Measurements from ENCODE around the gene MGAT1. TPM values are rescaled to one million over a fixed set of nuclear protein-coding genes. Genes with fewer than 3 reads are reported as not detected.
"Not testable (repeated sequence)": the region's sequence is repeated elsewhere in the genome, so short reads cannot be mapped to it uniquely, and the experiment has no call there.

Gene MGAT1
- total RNA-seq, 1 experiment from 2014 or later = 42.3 TPM

DNA sequence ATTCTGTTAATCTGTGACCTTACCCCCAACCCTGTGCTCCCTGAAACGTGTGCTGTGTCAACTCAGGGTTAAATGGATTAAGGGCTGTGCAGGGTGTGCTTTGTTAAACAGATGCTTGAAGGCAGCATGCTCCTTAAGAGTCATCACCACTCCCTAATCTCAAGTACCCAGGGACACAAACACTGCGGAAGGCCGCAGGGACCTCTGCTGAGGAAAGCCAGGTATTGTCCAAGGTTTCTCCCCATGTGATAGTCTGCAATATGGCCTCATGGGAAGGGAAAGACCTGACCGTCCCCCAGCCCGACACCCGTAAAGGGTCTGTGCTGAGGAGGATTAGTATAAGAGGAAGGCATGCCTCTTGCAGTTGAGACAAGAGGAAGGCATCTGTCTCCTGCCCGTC, 24.8 kb upstream of the MGAT1 start:
- in situ Hi-C loops (cut with HindIII; ENCODE audit: low pct_unique_long_range_greater_than_20kb, low sequenced_read_pairs); DNase-seq (ENCODE audit: low read depth, low spot score): not testable (repeated sequence)

DNA sequence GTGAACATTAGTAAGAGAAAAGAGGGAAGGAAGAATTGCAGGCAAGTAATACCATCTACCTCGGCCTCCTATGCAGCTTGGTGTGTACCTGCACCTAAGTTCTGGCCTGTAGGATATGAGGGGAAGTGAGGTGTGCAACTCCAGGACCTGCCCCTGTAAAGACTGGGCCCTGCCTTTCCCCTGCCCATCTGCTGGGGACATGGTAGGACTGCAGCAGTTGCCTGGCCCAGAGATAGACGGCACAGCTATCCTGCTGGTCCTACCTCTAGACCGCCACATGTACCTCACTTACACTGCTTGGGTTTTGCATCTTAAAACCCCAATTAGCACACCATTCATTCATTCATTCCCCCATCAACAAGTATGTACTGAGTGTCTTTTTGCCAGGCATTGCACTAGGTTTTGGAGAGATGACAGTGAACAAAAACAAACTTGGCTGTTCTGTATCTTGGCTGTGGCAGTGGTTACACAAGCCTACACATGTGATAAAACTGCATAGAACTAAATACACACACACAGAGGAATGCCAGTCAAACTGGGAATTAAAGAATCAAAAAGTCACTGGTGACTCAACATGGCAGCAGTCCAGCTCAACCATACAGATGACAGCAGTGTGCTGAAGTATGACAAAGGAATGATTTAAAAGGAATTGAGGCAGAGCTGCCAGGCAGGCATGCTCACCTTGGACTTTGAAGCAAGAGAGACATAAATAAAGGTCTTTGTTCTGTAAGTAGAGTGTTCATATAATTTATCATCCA, 23.3 kb upstream of the MGAT1 start:
- in situ Hi-C loops (cut with HindIII; ENCODE audit: low pct_unique_long_range_greater_than_20kb, low sequenced_read_pairs) = no loop called here
- peak; percentile 33 for DNase-seq (ENCODE audit: low read depth, low spot score)

DNA sequence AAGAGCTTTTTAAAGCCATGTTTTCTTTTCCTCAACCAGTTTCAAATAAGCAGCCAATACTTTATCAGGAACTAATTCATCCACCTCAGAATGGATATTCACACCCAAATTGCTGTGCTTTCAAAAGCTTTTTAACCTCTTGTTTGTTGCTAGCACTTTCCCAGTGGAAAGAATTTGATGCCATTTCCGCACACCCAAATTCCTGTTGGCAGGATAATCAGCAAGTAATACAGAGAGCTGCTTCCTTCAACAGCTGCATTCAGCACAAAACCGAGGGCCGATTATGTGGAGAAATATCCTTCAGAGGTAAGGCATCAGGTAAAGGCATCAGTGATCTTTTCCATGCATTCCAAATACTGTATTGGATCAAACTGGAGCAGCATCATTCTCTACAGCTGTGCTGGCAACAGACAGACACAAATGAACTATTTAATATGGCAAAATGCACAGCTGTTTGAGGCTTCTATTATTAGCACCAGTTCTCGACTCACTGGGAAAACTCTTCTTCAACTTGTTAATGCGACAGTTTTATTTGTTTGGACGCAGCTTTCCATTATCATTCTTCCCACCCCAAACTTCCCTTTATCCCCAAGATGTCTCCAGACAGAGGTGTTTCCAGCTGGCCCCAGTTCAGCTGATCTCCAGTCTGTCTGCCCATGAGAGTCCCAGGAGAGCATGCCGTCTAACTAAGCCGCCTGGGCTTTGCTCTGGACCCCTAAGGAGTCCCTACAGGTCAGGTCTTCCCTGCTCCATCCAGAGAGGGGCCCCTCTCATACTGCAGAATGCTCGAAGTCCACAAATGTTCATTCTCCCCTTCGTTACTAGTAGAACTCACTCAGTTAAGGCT, 22.2 kb upstream of the MGAT1 start:
- DNase-seq (ENCODE audit: low read depth, low spot score) = no peak
- in situ Hi-C loops (cut with HindIII; ENCODE audit: low pct_unique_long_range_greater_than_20kb, low sequenced_read_pairs) = no loop called here

DNA sequence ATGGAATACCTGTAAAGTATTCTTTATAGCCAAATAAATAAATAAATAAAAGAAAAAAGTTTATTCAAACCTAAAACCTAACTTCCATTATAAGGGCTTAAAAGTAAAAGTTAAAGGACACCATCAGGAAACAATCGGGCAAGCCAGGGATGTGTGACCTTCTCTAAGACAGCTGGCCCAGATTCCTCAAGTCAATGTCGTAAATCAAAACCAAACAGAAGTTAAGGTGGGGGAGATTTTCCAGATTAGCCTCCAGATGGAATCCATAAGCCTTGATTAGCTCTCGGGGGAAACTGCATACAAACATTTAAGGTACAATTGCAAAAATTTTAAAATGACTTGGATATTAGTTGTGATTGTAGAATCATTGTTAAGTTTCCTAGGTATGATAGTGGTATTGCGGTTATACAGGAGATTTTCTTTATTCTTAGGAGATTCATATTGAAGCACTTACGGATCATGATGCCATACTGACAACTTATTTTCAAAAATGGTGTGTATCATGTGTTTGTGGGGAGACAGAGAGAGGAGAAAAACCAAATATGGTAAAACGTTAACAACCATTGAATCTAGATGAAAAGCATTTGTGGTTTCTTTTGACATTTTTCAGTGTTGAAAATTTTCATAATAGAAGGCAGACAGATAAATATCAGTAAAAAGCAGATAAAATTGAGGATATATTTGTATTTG, 21.5 kb upstream of the MGAT1 start:
- in situ Hi-C loops (cut with HindIII; ENCODE audit: low pct_unique_long_range_greater_than_20kb, low sequenced_read_pairs) = no loop called here
- no peak for DNase-seq (ENCODE audit: low read depth, low spot score)

DNA sequence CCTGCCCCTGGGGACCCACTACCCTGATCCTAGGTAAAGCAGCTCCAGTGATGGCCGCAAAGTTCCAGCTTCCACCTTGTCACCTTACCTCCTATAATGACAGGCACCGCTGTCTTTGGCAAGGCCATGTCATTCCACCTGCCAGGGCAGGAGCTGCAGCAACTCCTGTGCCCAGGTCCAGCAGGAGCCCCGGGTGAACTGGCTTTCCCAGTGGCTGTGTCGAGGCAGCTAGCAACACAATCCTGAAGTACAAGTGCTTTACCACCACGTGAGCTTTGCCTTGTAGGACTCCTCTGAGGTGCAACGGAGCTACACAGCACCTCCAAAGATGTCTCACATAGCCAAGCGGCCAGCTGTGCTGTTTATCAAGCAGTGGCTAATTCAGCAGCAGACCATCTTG, 20.7 kb upstream of the MGAT1 start:
- DNase-seq (ENCODE audit: low read depth, low spot score) = no peak
- in situ Hi-C loops (cut with HindIII; ENCODE audit: low pct_unique_long_range_greater_than_20kb, low sequenced_read_pairs) = no loop called here

DNA sequence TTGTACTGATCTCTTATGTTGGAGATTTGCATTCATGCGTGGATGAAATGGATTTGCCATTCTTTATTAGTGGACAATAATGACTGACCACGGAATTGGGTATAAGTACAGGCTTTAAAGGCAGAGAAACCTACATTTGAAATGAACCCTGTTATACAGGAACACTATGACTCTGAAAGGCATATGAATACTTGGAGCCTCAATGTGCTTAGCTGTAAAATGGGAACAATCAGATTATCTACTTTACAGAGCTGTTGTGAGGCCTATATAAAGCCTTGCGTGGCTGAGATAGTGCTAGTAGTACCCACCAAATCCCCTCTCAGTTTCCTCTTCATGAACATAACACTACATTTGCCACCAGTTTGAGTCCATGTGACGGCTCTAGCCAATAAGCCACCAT, 18.9 kb upstream of the MGAT1 start:
- DNase-seq (ENCODE audit: low read depth, low spot score) = no peak
- in situ Hi-C loops (cut with HindIII; ENCODE audit: low pct_unique_long_range_greater_than_20kb, low sequenced_read_pairs) = no loop called here

DNA sequence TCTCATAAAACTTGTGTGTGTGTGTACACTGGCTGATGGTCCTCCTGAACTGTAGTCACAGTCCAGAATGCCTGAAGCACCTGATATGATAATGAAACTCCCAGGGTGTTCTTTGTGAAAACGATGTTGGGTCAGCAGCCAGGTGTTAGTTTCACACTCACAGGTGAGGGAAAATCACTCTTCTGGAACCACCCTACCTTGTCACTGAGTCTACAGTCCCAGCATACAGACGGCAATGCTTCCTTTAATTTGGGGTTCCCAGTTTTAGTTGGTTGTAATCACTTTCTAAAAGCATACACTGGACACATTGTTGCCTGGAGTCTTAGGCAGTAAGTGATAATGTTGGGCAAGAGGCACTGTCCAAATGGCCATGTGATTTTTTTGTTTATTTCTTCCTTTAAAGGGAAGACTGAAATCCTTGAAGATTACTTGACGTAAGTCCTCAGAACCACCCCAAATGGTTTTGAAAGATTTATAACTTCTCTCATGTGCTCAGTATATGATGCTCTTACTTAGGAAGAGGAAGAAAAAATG, 18.2 kb upstream of the MGAT1 start:
- DNase-seq (ENCODE audit: low read depth, low spot score) = peak; percentile 44
- in situ Hi-C loops (cut with HindIII; ENCODE audit: low pct_unique_long_range_greater_than_20kb, low sequenced_read_pairs) = no loop called here

DNA sequence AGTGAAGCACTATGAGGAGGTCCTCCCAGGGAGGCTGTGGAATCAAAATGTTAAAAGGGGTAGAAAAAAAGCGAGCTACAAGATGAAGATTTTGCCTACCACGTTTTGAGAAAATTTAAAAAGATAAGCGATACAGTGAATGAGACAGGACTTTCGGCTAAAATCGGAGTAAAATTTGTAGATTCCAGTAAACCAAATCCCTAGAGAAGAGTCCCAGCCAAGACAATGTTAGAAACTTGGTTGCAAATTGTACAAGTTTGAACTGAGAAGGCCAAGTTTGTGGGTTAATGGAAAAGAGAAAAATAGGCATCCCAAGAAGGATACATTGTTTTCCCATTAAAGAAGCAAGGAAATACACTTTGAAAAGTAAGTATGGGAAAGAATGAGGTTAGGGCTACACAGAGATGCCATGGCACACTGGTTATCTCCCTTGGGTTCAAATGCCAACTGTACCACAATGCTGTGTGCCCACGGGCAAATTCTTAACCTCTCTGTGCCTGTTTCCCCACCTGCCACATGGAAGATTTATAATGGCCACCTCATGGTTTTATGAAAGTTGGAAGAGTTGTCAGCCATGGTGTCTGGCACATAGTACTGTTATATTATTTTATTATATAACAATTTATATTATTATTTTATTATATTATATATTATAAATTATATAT, 16.2 kb upstream of the MGAT1 start:
- no peak for DNase-seq (ENCODE audit: low read depth, low spot score)
- in situ Hi-C loops (cut with HindIII; ENCODE audit: low pct_unique_long_range_greater_than_20kb, low sequenced_read_pairs) = no loop called here

DNA sequence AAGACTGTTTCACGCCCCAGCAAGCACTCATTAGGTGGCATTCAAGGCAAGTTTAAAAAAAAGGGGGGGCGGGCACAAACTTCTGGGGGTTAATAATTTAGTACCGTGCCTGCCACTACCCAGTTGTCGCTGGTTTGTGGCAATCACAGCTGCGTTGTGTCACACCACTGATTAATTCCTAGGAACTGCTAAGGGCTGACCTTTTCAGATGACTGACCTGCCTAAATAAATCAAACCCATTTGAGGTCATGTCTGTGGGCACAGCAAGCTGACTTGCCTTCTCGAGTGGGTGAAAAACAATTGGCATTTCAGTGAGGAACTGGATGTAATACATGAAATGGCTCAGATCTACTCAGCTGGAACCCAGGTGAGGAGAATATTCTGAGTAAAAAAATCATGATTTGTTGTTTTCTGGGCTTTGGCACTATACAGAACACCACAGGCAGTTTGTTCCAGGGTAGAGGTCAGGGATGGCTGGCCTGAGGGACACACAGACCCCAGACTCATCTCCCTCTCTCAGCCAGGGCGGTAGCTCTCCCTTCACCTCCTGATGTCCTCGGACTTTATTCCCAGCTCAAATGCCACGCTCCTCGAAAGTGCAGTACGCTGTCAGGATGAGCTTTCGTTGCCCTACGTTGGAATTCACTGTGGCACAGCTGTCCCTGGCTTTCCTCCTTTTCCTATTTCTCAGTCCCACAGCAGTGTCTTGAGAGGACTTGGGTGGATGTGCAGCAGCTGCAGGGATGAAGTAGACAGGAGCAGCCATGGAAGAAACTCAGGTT, 15.5 kb upstream of the MGAT1 start:
- DNase-seq (ENCODE audit: low read depth, low spot score) = no peak

DNA sequence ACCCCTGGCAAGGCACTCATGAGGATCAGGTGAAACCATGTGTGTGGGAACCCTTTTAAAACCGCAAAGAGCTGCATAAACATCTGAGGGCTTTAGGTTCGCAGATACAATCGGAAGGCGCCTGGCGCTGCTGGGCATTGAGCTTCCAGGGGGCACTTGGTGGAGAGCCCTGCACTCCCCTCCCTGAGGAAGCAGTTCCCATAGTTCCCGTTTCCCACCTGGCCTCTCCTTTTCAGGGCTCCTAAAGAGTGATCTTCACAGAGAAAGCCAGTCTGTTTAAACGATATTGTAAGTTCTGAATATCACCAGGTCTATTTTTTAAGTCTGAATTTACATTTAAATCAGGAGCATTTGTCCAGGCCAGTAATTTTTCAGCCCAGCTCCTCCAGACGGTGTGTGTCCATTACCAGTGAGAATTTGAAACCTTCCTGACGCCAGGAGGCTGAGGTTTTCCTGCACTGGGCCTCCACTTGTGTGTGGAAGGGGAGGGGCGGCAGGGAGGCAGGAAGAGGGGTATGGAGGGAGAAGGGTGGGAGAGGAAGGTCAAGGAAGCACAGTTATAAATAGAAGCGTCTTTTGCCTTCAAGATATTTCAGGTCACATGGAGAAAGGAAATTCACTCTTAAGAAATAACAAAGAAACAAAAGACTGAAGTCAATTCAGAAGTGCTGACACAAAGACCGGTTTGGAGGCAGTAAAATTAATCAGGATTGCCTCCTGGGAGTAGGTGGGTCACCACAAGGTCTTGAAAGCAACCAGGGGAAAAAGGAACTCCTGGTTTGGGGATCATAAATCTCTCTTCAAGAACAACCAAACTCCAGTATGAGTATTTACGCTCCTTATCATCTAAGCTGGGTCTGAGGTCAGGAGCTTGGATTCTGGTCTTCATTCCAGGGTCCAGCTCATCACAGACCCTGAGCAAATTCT, 14.3 kb upstream of the MGAT1 start:
- in situ Hi-C loops (cut with HindIII; ENCODE audit: low pct_unique_long_range_greater_than_20kb, low sequenced_read_pairs) = no loop called here
- DNase-seq (ENCODE audit: low read depth, low spot score) = peak; percentile 74

More for the DNA sequence above, 15.5 kb upstream of the MGAT1 start:
- in situ Hi-C loops (cut with HindIII; ENCODE audit: low pct_unique_long_range_greater_than_20kb, low sequenced_read_pairs) = no loop called here

DNA sequence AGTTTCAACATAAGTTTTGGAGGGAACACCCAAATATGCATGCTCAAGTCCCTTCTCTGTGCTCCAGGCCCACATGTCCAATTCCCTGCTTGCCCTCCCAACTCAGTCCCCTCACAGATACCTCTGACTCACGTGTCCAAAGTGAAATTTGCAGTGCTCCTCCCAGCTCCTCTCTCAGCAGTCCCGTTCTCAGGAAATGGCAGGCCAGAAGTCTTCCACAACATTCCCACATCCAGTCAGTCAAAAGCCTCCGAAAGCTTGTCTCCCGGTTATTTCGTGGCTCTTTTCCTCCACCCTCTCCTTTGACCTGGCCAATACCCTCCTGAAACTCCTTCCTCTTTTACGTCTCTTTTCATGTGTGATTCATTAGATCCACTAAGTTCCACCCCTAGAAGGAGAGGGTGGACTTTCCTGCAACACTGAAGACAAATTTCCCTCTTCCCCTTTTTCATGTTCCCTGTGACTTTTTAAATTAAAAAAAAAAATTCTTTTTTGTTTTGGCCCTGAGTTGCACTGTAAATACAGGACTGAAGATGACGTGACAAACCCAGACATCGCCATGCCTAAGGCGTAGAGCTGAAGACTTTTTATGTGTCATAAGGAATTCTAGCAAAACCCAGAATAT, 12.8 kb upstream of the MGAT1 start:
- no peak for DNase-seq (ENCODE audit: low read depth, low spot score)
- in situ Hi-C loops (cut with HindIII; ENCODE audit: low pct_unique_long_range_greater_than_20kb, low sequenced_read_pairs) = no loop called here

DNA sequence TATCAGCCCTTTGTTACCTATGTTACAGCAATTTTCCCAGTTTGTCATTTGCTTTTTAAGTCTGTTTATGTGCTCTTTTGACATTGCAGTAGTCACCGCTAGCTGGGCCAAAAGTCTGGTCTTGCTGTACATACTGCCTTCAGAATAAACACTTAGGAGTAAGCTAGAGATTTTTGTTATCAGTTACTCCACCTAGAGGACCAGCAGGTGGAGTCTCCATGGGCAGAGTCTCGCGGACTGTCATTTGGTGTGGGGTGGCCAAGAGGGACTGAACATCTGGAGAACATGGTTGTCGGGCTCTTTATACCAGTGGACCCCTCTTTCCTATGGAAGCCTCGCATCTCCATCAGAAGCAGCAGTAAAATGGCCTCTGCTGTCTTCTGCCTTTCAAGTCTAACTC, 10.8 kb upstream of the MGAT1 start:
- no peak for DNase-seq (ENCODE audit: low read depth, low spot score)
- in situ Hi-C loops (cut with HindIII; ENCODE audit: low pct_unique_long_range_greater_than_20kb, low sequenced_read_pairs) = no loop called here

DNA sequence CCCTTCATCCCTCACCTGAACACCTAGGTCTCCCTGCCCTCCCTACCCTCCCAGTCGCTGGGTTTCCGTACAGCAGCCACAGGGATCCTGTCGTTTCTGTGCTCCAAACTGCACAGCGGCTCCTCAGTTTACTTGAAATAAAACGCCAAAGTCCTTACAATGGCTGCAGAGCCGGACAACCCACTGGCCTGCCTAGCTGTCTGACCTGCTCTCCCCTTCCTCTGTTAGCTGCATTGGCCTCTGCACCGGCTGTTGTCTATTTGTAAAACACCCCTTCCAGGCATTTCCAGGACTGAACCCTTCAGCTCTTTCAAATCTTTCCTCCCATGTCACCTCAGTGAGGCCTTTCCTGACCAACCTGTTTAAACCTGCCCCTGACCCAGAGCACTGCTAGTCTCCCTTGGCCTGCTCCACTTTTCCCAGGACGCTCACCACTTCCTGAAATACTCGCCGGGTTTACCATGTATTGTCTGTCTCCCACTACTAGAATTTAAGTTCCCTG, 9.1 kb upstream of the MGAT1 start:
- DNase-seq (ENCODE audit: low read depth, low spot score) = no peak
- in situ Hi-C loops (cut with HindIII; ENCODE audit: low pct_unique_long_range_greater_than_20kb, low sequenced_read_pairs) = no loop called here

DNA sequence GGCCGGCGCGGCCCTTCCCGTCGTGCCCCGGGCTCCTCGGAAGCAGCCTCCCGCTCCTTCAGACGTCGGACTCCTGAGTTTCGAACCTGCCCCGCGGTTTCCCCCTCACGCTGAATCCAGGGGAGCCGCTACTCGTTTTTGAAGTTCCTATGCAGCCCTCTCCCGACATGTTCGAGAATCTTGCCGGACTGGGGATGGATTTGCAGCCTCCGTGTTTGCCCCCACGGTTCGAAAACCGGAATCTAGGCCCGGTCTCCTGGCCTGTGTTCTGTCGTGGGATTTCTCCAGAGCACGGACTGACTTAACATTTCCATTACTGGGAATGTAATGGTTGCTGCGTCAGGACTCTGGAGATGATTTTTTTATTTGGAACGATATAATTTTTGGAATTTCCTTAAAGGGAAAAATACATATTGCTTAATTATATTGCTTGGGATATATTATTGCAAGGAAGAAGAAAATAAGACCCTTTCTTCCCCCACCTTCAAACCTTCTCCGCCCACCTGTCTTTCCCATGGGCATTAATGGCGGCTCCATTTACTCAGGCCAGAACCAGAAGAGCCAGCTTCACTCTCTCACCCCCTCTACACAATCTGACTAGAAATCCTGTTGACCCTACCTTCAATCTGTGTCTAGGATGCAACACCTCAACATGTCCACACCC, 8.5 kb upstream of the MGAT1 start:
- no peak for DNase-seq (ENCODE audit: low read depth, low spot score)
- in situ Hi-C loops (cut with HindIII; ENCODE audit: low pct_unique_long_range_greater_than_20kb, low sequenced_read_pairs) = no loop called here

All from SK-MEL-5 (cell line).